Neuronal stem cell (in vitro differentiated cells): ENCODE measurements around the gene RGS14.
A peak's percentile ranks its signal among the peaks of the same experiment; 100 is the strongest.

Experiments used
- DNase-seq: peaks from one replicate; pipeline ENCODE4 v3.0.0-alpha.2; 2013; ENCODE audit warnings: low spot score
- H2AFZ ChIP-seq: one replicate; pipeline ENCODE4 v1.6.1; 2013; ENCODE audit warnings: mild to moderate bottlenecking, low read length, inconsistent platforms
- H2AK5ac ChIP-seq: 2 replicates; pipeline ENCODE4 v1.6.1; 2013; ENCODE audit warnings: low read depth, mild to moderate bottlenecking, inconsistent platforms, low read length, moderate library complexity, mixed read lengths
- H2BK120ac ChIP-seq: 2 replicates; pipeline ENCODE4 v1.6.1; 2013; ENCODE audit warnings: low read depth, mild to moderate bottlenecking, inconsistent platforms, low read length, moderate library complexity, mixed read lengths
- H2BK12ac ChIP-seq: one replicate; pipeline ENCODE4 v1.6.1; 2013; ENCODE audit warnings: low read length, inconsistent platforms
- H2BK15ac ChIP-seq: 2 replicates; pipeline ENCODE4 v1.6.1; 2013; ENCODE audit warnings: mild to moderate bottlenecking, low read length, inconsistent platforms, mixed read lengths
- H2BK5ac ChIP-seq: one replicate; pipeline ENCODE4 v1.6.1; 2013; ENCODE audit warnings: inconsistent platforms, mild to moderate bottlenecking, low read length, moderate library complexity
- H3K14ac ChIP-seq: one replicate; pipeline ENCODE4 v1.6.1; 2013; ENCODE audit warnings: low read length, inconsistent platforms
- H3K18ac ChIP-seq: 2 replicates; pipeline ENCODE4 v1.6.1; 2013; ENCODE audit warnings: low read length, inconsistent platforms
- H3K23ac ChIP-seq: 2 replicates; pipeline ENCODE4 v1.6.1; 2013; ENCODE audit warnings: low read depth, mild to moderate bottlenecking, mixed read lengths, low read length, inconsistent platforms; ENCODE audit not compliant: poor library complexity
- H3K27ac ChIP-seq: replicated peaks from 3 replicates; pipeline ENCODE4 v1.5.1; 2013; ENCODE audit warnings: low read length, inconsistent platforms
- H3K27me3 ChIP-seq, 3 experiments: 2 replicates each; pipeline ENCODE4 v1.6.1; 2013; ENCODE audit warnings: low read length in 3 of 3, mild to moderate bottlenecking in 2 of 3, inconsistent platforms in 1 of 3, low read depth in 1 of 3, mixed read lengths in 1 of 3, moderate library complexity in 1 of 3; ENCODE audit not compliant: control insufficient read depth in 3 of 3, insufficient read depth in 3 of 3
- H3K36me3 ChIP-seq, 2 donors: replicated peaks in 1 of 2; 2 replicates each; pipeline ENCODE4 v1.6.1; 2013; ENCODE audit warnings: low read length in 2 of 2; ENCODE audit not compliant: control insufficient read depth in 2 of 2, insufficient read depth in 2 of 2
- H3K4ac ChIP-seq: 2 replicates; pipeline ENCODE4 v1.6.1; 2013; ENCODE audit warnings: inconsistent platforms, mild to moderate bottlenecking, low read length, moderate library complexity
- H3K4me1 ChIP-seq, 2 donors: 1 replicate in 1 of 2; 2 replicates in 1 of 2; pipeline ENCODE4 v1.6.1; 2013; ENCODE audit warnings: low read length in 2 of 2, low read depth in 1 of 2; ENCODE audit not compliant: control insufficient read depth in 2 of 2, insufficient read depth in 1 of 2
- H3K4me2 ChIP-seq: one replicate; pipeline ENCODE4 v1.6.1; 2013; ENCODE audit warnings: mild to moderate bottlenecking, low read length, inconsistent platforms; ENCODE audit not compliant: insufficient read depth, poor library complexity, severe bottlenecking
- H3K4me3 ChIP-seq, 2 donors: 2 replicates each; pipeline ENCODE4 v1.5.1; 2013; ENCODE audit warnings: low read length in 2 of 2, mild to moderate bottlenecking in 2 of 2, inconsistent platforms in 1 of 2, moderate library complexity in 1 of 2
- H3K79me1 ChIP-seq: one replicate; pipeline ENCODE4 v1.6.1; 2013; ENCODE audit warnings: low read depth, mild to moderate bottlenecking, inconsistent platforms, low read length, moderate library complexity
- H3K9ac ChIP-seq: one replicate; pipeline ENCODE4 v1.6.1; 2013; ENCODE audit warnings: mild to moderate bottlenecking, low read depth, low read length, inconsistent platforms; ENCODE audit not compliant: poor library complexity
- H3K9me3 ChIP-seq, 2 donors: replicated peaks in 1 of 2; 2 replicates each; pipeline versions ENCODE3 to v1.6.1; 2013; ENCODE audit warnings: low read length in 2 of 2, mild to moderate bottlenecking in 2 of 2, inconsistent platforms in 1 of 2, low read depth in 1 of 2, mixed read lengths in 1 of 2, moderate library complexity in 1 of 2; ENCODE audit not compliant: control insufficient read depth in 2 of 2, insufficient read depth in 1 of 2
- H4K8ac ChIP-seq: one replicate; pipeline ENCODE4 v1.6.1; 2013; ENCODE audit warnings: low read depth, mild to moderate bottlenecking, inconsistent platforms, low read length, moderate library complexity
- H4K91ac ChIP-seq: one replicate; pipeline ENCODE4 v1.6.1; 2013; ENCODE audit warnings: low read length, low read depth, mild to moderate bottlenecking, inconsistent platforms; ENCODE audit not compliant: poor library complexity
- WGBS, 2 donors: extraction: QIAGEN DNeasy Blood & Tissue Kit; methylation state at CpG; one replicate each; pipeline ENCODE4 v1.1.7; 2013; ENCODE audit warnings: missing lambda C conversion rate in 2 of 2, mixed read lengths in 1 of 2; ENCODE audit not compliant: insufficient read length in 2 of 2, insufficient replicate concordance in 1 of 2; ENCODE audit errors: extremely low coverage in 2 of 2; 5-methylcytosine and 5-hydroxymethylcytosine counted together

Gene RGS14

GRCh38 chr5:177367323-177367848, 9.7 kb downstream of the RGS14 start:
- Histone ChIP-seq H2BK120ac (no peak overlapping the region), H3K27me3 (peaks cover 0 to 21% (median 0%) of the 10 kb centered on the region in 3 experiments), H2BK12ac (peak overlapping the region; percentile 87), H3K4me1 (peaks cover 21 to 25% of the 10 kb centered on the region in 2 donors), H3K4me3 (peak overlapping the region; percentile 23 to 73), H3K9ac (peak overlapping the region; percentile 83), H3K27ac (no peak overlapping the region), H2AK5ac (peak overlapping the region; percentile 87), H3K4ac (peak overlapping the region; percentile 91), H2AFZ (peak overlapping the region; percentile 96), H3K36me3 (peaks cover 2 to 5% of the 10 kb centered on the region in 2 donors), H3K4me2 (peak overlapping the region; percentile 90), H2BK15ac (peak overlapping the region; percentile 95), H3K18ac (peak overlapping the region; percentile 96), H2BK5ac (peak overlapping the region; percentile 67), H3K23ac (peak overlapping the region; percentile 96), H4K91ac (peak overlapping the region; percentile 11), H3K14ac (peak overlapping the region; percentile 51), H3K9me3 (peaks cover 0 to 2% of the 10 kb centered on the region in 2 donors), H4K8ac (peak overlapping the region; percentile 77), H3K79me1 (no peaks in the 10 kb centered on the region)
- WGBS, 2 donors = no CpG with 5 or more reads among the region's 46 CpGs
- DNase-seq = no peak

GRCh38 chr5:177367981-177368868, 10.5 kb downstream of the RGS14 start:
- DNase-seq = no peak
- WGBS, 2 donors = no CpG with 5 or more reads among the region's 29 CpGs

GRCh38 chr5:177368869-177369644, 11.3 kb downstream of the RGS14 start:
- H2AFZ ChIP-seq = no peak overlapping the region
- no peaks in the 10 kb centered on the region for H3K79me1 ChIP-seq
- peaks cover 0 to 19% (median 0%) of the 10 kb centered on the region in 3 experiments for H3K27me3 ChIP-seq
- H3K23ac ChIP-seq = no peak overlapping the region
- H2AK5ac ChIP-seq = no peak overlapping the region
- H3K27ac ChIP-seq = no peak overlapping the region
- peaks cover 0 to 2% of the 10 kb centered on the region in 2 donors for H3K9me3 ChIP-seq
- no peak overlapping the region for H3K9ac ChIP-seq
- H2BK15ac ChIP-seq = peak overlapping the region; percentile 95
- H2BK120ac ChIP-seq = no peak overlapping the region
- H4K8ac ChIP-seq = no peak overlapping the region
- no peak for DNase-seq
- H4K91ac ChIP-seq = no peak overlapping the region
- WGBS, 2 donors = no CpG with 5 or more reads among the region's 5 CpGs
- H3K18ac ChIP-seq = no peak overlapping the region
- H3K4me1 ChIP-seq = peaks cover 14 to 19% of the 10 kb centered on the region in 2 donors
- H3K36me3 ChIP-seq = peaks cover 2 to 7% of the 10 kb centered on the region in 2 donors
- no peak overlapping the region for H3K4me2 ChIP-seq
- no peak overlapping the region for H2BK5ac ChIP-seq
- H2BK12ac ChIP-seq = no peak overlapping the region
- H3K14ac ChIP-seq = no peak overlapping the region
- H3K4me3 ChIP-seq = no peak overlapping the region
- no peak overlapping the region for H3K4ac ChIP-seq

More at GRCh38 chr5:177367981-177368868, 10.5 kb downstream of the RGS14 start:
- Histone ChIP-seq H2AFZ (no peak overlapping the region), H2AK5ac (peak overlapping the region; percentile 87), H3K79me1 (no peaks in the 10 kb centered on the region), H2BK120ac (no peak overlapping the region), H3K9ac (no peak overlapping the region), H3K23ac (peak overlapping the region; percentile 96), H3K4me1 (peaks cover 18 to 19% of the 10 kb centered on the region in 2 donors), H3K4ac (no peak overlapping the region), H4K8ac (no peak overlapping the region), H2BK15ac (peak overlapping the region; percentile 95), H2BK12ac (peak overlapping the region; percentile 87), H3K27me3 (peaks cover 0 to 19% (median 0%) of the 10 kb centered on the region in 3 experiments), H3K9me3 (peaks cover 0 to 2% of the 10 kb centered on the region in 2 donors), H3K18ac (peak overlapping the region; percentile 25), H3K36me3 (peaks cover 2 to 7% of the 10 kb centered on the region in 2 donors), H3K14ac (no peak overlapping the region), H3K4me3 (no peak overlapping the region), H3K4me2 (no peak overlapping the region), H2BK5ac (peak overlapping the region; percentile 67), H3K27ac (no peak overlapping the region), H4K91ac (no peak overlapping the region)
